Chondrocyte (in vitro differentiated cells): Measurements from ENCODE around the gene CALN1. TPM values are rescaled to one million over a fixed set of nuclear protein-coding genes. Genes with fewer than 3 reads are reported as not detected.

Source experiments
- DNase-seq: peaks from one replicate; pipeline ENCODE4 v3.0.0; 2021; ENCODE audit warnings: mixed read lengths, low spot score
- H3K27ac Mint-ChIP-seq: one replicate; pipeline ENCODE4 v1.8.0; 2021; ENCODE audit warnings: mild to moderate bottlenecking, moderate library complexity, mixed read lengths; ENCODE audit not compliant: unreplicated experiment
- H3K27me3 Mint-ChIP-seq: 2 replicates; pipeline ENCODE4 v1.8.0; 2021; ENCODE audit warnings: low read depth, mixed read lengths
- H3K36me3 Mint-ChIP-seq: 2 replicates; pipeline ENCODE4 v1.8.0; 2021; ENCODE audit warnings: low read depth, mixed read lengths
- H3K4me1 Mint-ChIP-seq: 2 replicates; pipeline ENCODE4 v1.8.0; 2021; ENCODE audit warnings: low read depth, mild to moderate bottlenecking, mixed read lengths
- H3K4me3 Mint-ChIP-seq: one replicate; pipeline ENCODE4 v1.8.0; 2021; ENCODE audit warnings: mild to moderate bottlenecking, moderate library complexity, mixed read lengths; ENCODE audit not compliant: unreplicated experiment
- H3K9me3 Mint-ChIP-seq: 2 replicates; pipeline ENCODE4 v1.8.0; 2021; ENCODE audit warnings: low read depth, mixed read lengths
- CTCF ChIP-seq: fragments of 200-600 bp; sonication (generic); IDR thresholded peaks from 2 replicates; pipeline ENCODE4 v1.5.0; 2021; ENCODE audit warnings: antibody characterized with exemption, mild to moderate bottlenecking, moderate library complexity
- total RNA-seq: library from RNA; stranded (reverse); gene quantifications from 3 replicates; pipeline ENCODE4 v1.2.1, GENCODE V29; 2021

Gene CALN1
- total RNA-seq, 1 donor from 2014 or later = not detected

GRCh38 chr7:72062666-72063065, 349.5 kb downstream of the CALN1 start:
- no peaks in the 10 kb centered on the region for H3K4me1 Mint-ChIP-seq

GRCh38 chr7:72059925-72060324, 352.2 kb downstream of the CALN1 start:
- peaks cover 11% of the 10 kb centered on the region for H3K9me3 Mint-ChIP-seq
- DNase-seq = no peak

More at GRCh38 chr7:72062666-72063065, 349.5 kb downstream of the CALN1 start:
- Mint-ChIP-seq H3K27me3 (peaks cover under 1% of the 10 kb centered on the region), H3K9me3 (peaks cover 11% of the 10 kb centered on the region), H3K27ac (no peak overlapping the region), H3K36me3 (no peaks in the 10 kb centered on the region), H3K4me3 (no peak overlapping the region)
- no peak for TF ChIP-seq CTCF
- DNase-seq = no peak

GRCh38 chr7:72058579-72058978, 353.6 kb downstream of the CALN1 start:
- H3K4me1 Mint-ChIP-seq = no peaks in the 10 kb centered on the region
- TF ChIP-seq CTCF = no peak
- H3K36me3 Mint-ChIP-seq = no peaks in the 10 kb centered on the region
- no peak overlapping the region for H3K4me3 Mint-ChIP-seq
- no peak overlapping the region for H3K27ac Mint-ChIP-seq
- DNase-seq = no peak
- H3K9me3 Mint-ChIP-seq = peaks cover 16% of the 10 kb centered on the region
- peaks cover 2% of the 10 kb centered on the region for H3K27me3 Mint-ChIP-seq

More at GRCh38 chr7:72059925-72060324, 352.2 kb downstream of the CALN1 start:
- Mint-ChIP-seq H3K4me1 (no peaks in the 10 kb centered on the region), H3K4me3 (no peak overlapping the region), H3K27ac (no peak overlapping the region), H3K36me3 (no peaks in the 10 kb centered on the region), H3K27me3 (peaks cover 2% of the 10 kb centered on the region)
- TF ChIP-seq CTCF = no peak

- Mint-ChIP-seq H3K4me3 (no peak overlapping the region), H3K9me3 (peaks cover 16% of the 10 kb centered on the region), H3K27me3 (peaks cover 2% of the 10 kb centered on the region), H3K36me3 (no peaks in the 10 kb centered on the region), H3K27ac (no peak overlapping the region), H3K4me1 (no peaks in the 10 kb centered on the region)
- DNase-seq = no peak
- TF ChIP-seq CTCF = no peak
These were observed 354.3 kb downstream of the CALN1 start for GRCh38 chr7:72057796-72058195.

GRCh38 chr7:72057231-72057630, 354.9 kb downstream of the CALN1 start:
- H3K9me3 Mint-ChIP-seq = peaks cover 16% of the 10 kb centered on the region
- no peak overlapping the region for H3K4me3 Mint-ChIP-seq
- DNase-seq = no peak
- peaks cover 2% of the 10 kb centered on the region for H3K27me3 Mint-ChIP-seq
- H3K4me1 Mint-ChIP-seq = no peaks in the 10 kb centered on the region
- TF ChIP-seq CTCF = no peak
- H3K36me3 Mint-ChIP-seq = no peaks in the 10 kb centered on the region
- H3K27ac Mint-ChIP-seq = no peak overlapping the region
